Measurements from ENCODE around the gene SETDB1.
A peak's percentile ranks its signal among the peaks of the same experiment; 100 is the strongest.

Gene SETDB1

GRCh38 chr1:150995896-150996295 lies 69.7 kb downstream of the SETDB1 start:
- FAIRE-seq (no peak), DNase-seq (ENCODE audit: insufficient read length, low spot score) (no peak)
- TF ChIP-seq POLR2A (IDR thresholded peaks at IDR 0.05; ENCODE audit: low read depth, low read length): no peak

- no peak for TF ChIP-seq POLR2A (IDR thresholded peaks at IDR 0.05; ENCODE audit: low read depth, low read length)
- DNase-seq (ENCODE audit: insufficient read length, low spot score): no peak
- no peak for FAIRE-seq
Measured at GRCh38 chr1:150997126-150997872, 71.1 kb downstream of the SETDB1 start.

GRCh38 chr1:150997949-150998348 lies 71.8 kb downstream of the SETDB1 start:
- FAIRE-seq (no peak), DNase-seq (ENCODE audit: insufficient read length, low spot score) (no peak)

GRCh38 chr1:150999051-150999674 lies 73.0 kb downstream of the SETDB1 start:
- TF ChIP-seq POLR2A (IDR thresholded peaks at IDR 0.05; ENCODE audit: low read depth, low read length): peak; percentile 32; the same call in 1 of the 2 replicates
- FAIRE-seq: no peak
- peak; percentile 84 for DNase-seq (ENCODE audit: insufficient read length, low spot score)

More at GRCh38 chr1:150997949-150998348, 71.8 kb downstream of the SETDB1 start:
- no peak for TF ChIP-seq POLR2A (IDR thresholded peaks at IDR 0.05; ENCODE audit: low read depth, low read length)

- FAIRE-seq (no peak), DNase-seq (ENCODE audit: insufficient read length, low spot score) (no peak)
- no peak for TF ChIP-seq POLR2A (IDR thresholded peaks at IDR 0.05; ENCODE audit: low read depth, low read length)
Measured at GRCh38 chr1:150999926-151000325, 73.8 kb downstream of the SETDB1 start.

- TF ChIP-seq POLR2A (IDR thresholded peaks at IDR 0.05; ENCODE audit: low read depth, low read length): no peak
- DNase-seq (ENCODE audit: insufficient read length, low spot score) (no peak), FAIRE-seq (no peak)
Measured at GRCh38 chr1:151000408-151000807, 74.2 kb downstream of the SETDB1 start.

- TF ChIP-seq POLR2A (IDR thresholded peaks at IDR 0.05; ENCODE audit: low read depth, low read length): no peak
- FAIRE-seq (no peak), DNase-seq (ENCODE audit: insufficient read length, low spot score) (no peak)
Measured at GRCh38 chr1:151001602-151002001, 75.4 kb downstream of the SETDB1 start.

- no peak for TF ChIP-seq POLR2A (IDR thresholded peaks at IDR 0.05; ENCODE audit: low read depth, low read length)
- DNase-seq (ENCODE audit: insufficient read length, low spot score): no peak
- FAIRE-seq: no peak
Measured at GRCh38 chr1:151002051-151002450, 75.9 kb downstream of the SETDB1 start.

GRCh38 chr1:151002611-151003010 lies 76.4 kb downstream of the SETDB1 start:
- TF ChIP-seq POLR2A (IDR thresholded peaks at IDR 0.05; ENCODE audit: low read depth, low read length): no peak
- DNase-seq (ENCODE audit: insufficient read length, low spot score): no peak
- FAIRE-seq: no peak

- no peak for TF ChIP-seq POLR2A (IDR thresholded peaks at IDR 0.05; ENCODE audit: low read depth, low read length)
- DNase-seq (ENCODE audit: insufficient read length, low spot score) (no peak), FAIRE-seq (no peak)
Measured at GRCh38 chr1:151003180-151003579, 77.0 kb downstream of the SETDB1 start.

- FAIRE-seq: no peak
- DNase-seq (ENCODE audit: insufficient read length, low spot score): no peak
Measured at GRCh38 chr1:151005729-151006319, 79.7 kb downstream of the SETDB1 start.

GRCh38 chr1:151006327-151007052 lies 80.3 kb downstream of the SETDB1 start, which contains the start of gene MINDY1:
TSS of gene MINDY1 (minus strand) at chr1:151006902. CDS start at chr1:151002617, 4,285 bp downstream.
- no peak for TF ChIP-seq POLR2A (IDR thresholded peaks at IDR 0.05; ENCODE audit: low read depth, low read length)
- no peak for FAIRE-seq
- peak; percentile 86 for DNase-seq (ENCODE audit: insufficient read length, low spot score)

More at GRCh38 chr1:151005729-151006319, 79.7 kb downstream of the SETDB1 start:
- no peak for TF ChIP-seq POLR2A (IDR thresholded peaks at IDR 0.05; ENCODE audit: low read depth, low read length)

- DNase-seq (ENCODE audit: insufficient read length, low spot score) (no peak), FAIRE-seq (no peak)
- TF ChIP-seq POLR2A (IDR thresholded peaks at IDR 0.05; ENCODE audit: low read depth, low read length): no peak
Measured at GRCh38 chr1:151007853-151008243, 81.7 kb downstream of the SETDB1 start.
